Sigmoid colon (tissue), 7 donors: ENCODE measurements around the gene SLC16A1. TPM values are rescaled to one million over a fixed set of nuclear protein-coding genes. Genes with fewer than 3 reads are reported as not detected.

ENCODE experiments used
- DNase-seq: peaks from one replicate; pipeline ENCODE4 v3.0.0-alpha.2; 2019
- H3K27ac ChIP-seq, 4 donors: fragments of 200-600 bp; sonication (generic); one replicate each; pipeline ENCODE4 v1.5.1; 2016 to 2019; ENCODE audit warnings: mild to moderate bottlenecking in 1 of 4
- H3K27me3 ChIP-seq, 3 donors: fragments of 200-600 bp; sonication (generic); one replicate each; pipeline ENCODE4 v1.5.1; 2019; ENCODE audit warnings: mild to moderate bottlenecking in 1 of 3
- H3K36me3 ChIP-seq, 4 donors: fragments of 200-600 bp; sonication (generic); one replicate each; pipeline ENCODE4 v1.5.1; 2016 to 2019
- H3K4me1 ChIP-seq, 4 donors: fragments of 200-600 bp; sonication (generic); one replicate each; pipeline ENCODE4 v1.5.1; 2017 to 2019
- H3K4me3 ChIP-seq, 4 donors: fragments of 200-600 bp; sonication (generic); one replicate each; pipeline ENCODE4 v1.5.1; 2017 to 2019; ENCODE audit warnings: mild to moderate bottlenecking in 2 of 4, moderate library complexity in 1 of 4
- H3K9me3 ChIP-seq, 4 donors: fragments of 200-600 bp in 3 of 4; sonication (generic) in 3 of 4; one replicate each; pipeline versions ENCODE4 v1.5.1 to v1.6.1; 2013 to 2019
- CTCF ChIP-seq, 4 experiments: fragments of 450-650 bp in 3 of 4; fragments of 200-600 bp in 1 of 4; IDR thresholded peaks; one replicate each; pipeline ENCODE4 v1.5.1; 2016 to 2019; ENCODE audit warnings: antibody characterized with exemption in 4 of 4, mild to moderate bottlenecking in 3 of 4, moderate library complexity in 2 of 4
- EP300 ChIP-seq, 4 donors: sonication (generic); formaldehyde crosslinking; IDR thresholded peaks; one replicate each; pipeline ENCODE4 v1.6.1; 2017; ENCODE audit warnings: antibody characterized with exemption in 4 of 4
- POLR2A ChIP-seq, 2 donors: fragments of 450-650 bp; IDR thresholded peaks; one replicate each; pipeline ENCODE4 v1.6.1; 2016; ENCODE audit warnings: antibody characterized with exemption in 2 of 2, mild to moderate bottlenecking in 2 of 2, moderate library complexity in 2 of 2
- POLR2AphosphoS5 ChIP-seq, 4 donors: sonication (generic); formaldehyde crosslinking; IDR thresholded peaks; one replicate each; pipeline ENCODE4 v1.6.1; 2017; ENCODE audit warnings: antibody characterized with exemption in 4 of 4
- WGBS, 2 donors: extraction: QIAGEN DNeasy Blood & Tissue Kit; methylation state at CpG; one replicate each; pipeline ENCODE4 v1.1.7; 2013; 5-methylcytosine and 5-hydroxymethylcytosine counted together
- intact Hi-C: fragments of 100-400 bp; cut with DNase I; formaldehyde crosslinking; loops from one replicate; pipeline ENCODE4 v1.15.1; 2023
- polyA plus RNA-seq, 3 donors: library from polyadenylated mRNA; stranded (reverse); fragments of 200-250 nt; gene quantifications; one replicate each; pipeline ENCODE4 v1.2.3, GENCODE V29; 2013
- total RNA-seq, 4 donors: library from RNA; depleted of rRNA; stranded (reverse); fragments of >200 nt; gene quantifications; one replicate each; pipeline ENCODE4 v1.1.0, GENCODE V29; 2016
- donor health status: healthy with polysubstance abuse.
- donor health status: Bipolar disorder and iron deficiency.
- donor health status: healthy.

SLC16A1 gene
- total and polyA plus RNA-seq, 7 donors = 10.8 to 80.5 (median 48.7) TPM

DNA sequence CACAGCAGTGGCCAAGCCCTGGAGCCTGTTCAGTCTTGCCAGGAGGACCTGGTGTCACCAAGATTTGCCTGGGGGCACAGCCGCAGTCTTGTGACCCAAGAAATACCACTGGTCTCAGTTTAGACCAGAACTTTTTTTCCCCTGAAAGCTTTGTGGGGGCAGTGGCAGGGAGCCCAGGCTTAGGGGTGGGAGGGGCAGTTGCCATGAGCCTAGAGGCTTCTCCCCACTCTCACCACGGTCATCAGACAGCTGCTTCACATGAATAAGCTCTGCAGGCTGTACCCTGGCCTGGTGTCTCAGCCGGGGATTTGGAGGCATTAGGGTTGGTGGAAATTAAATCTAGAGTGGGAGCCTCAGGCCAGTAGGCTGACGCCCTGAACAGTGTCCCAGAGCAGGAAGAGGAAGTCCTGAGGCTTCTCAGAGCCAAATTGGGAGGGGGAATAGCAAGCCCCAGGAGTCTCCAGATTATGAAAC is 73.7 kb downstream of the SLC16A1 start:
- 59 to 68% methylated on average over 4 of the region's 4 CpGs for WGBS, 2 donors
- Histone ChIP-seq H3K27me3 (no peaks in the 10 kb centered on the region), H3K27ac (no peak overlapping the region), H3K4me3 (no peak overlapping the region), H3K9me3 (no peaks in the 10 kb centered on the region), H3K4me1 (no peaks in the 10 kb centered on the region), H3K36me3 (no peaks in the 10 kb centered on the region)
- TF ChIP-seq POLR2A (IDR thresholded peaks at IDR 0.05) (no peak), EP300 (IDR thresholded peaks at IDR 0.05) (no peak), CTCF (IDR thresholded peaks at IDR 0.05) (no peak), POLR2AphosphoS5 (IDR thresholded peaks at IDR 0.05) (no peak)
- intact Hi-C loops = loop anchor here (5.0 kb wide), 1 partner anchor 165 kb away; the partner anchor contains the start of gene PPM1J
- DNase-seq = no peak

GRCh38 chr1:112881742-112882127 is 74.3 kb downstream of the SLC16A1 start:
- Histone ChIP-seq H3K4me1 (no peaks in the 10 kb centered on the region), H3K27ac (no peak overlapping the region), H3K36me3 (no peaks in the 10 kb centered on the region), H3K9me3 (no peaks in the 10 kb centered on the region), H3K4me3 (no peak overlapping the region), H3K27me3 (no peaks in the 10 kb centered on the region)
- intact Hi-C loops = loop anchor here (1.0 to 5.0 kb wide), 3 partner anchors 73 to 164 kb away; partner anchors contain the start of gene PPM1J
- DNase-seq = no peak
- 20 to 69% methylated on average over 8 of the region's 8 CpGs for WGBS, 2 donors
- TF ChIP-seq POLR2A (IDR thresholded peaks at IDR 0.05) (no peak), POLR2AphosphoS5 (IDR thresholded peaks at IDR 0.05) (no peak), CTCF (IDR thresholded peaks at IDR 0.05) (no peak), EP300 (IDR thresholded peaks at IDR 0.05) (no peak)

DNA sequence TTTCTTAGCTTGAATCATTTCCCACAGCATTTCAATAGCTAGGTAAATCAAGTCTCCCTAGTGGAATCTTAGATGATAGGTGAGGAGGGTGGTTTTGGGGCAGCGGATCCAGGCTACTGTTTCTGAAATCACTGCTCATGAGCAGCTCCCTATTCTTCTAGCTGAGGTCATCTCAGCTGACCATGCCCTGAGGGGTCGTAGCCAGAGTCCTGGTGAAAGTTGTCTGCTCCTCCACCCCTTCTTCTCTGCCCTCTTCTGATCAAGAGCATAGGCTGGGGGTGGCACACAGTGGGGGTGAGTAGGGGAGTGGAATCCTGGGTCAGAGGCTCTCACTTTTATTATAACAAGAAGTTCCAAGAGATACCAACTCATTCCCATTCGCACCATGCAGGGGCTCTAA is 76.2 kb downstream of the SLC16A1 start:
- no peaks in the 10 kb centered on the region for H3K9me3 ChIP-seq
- H3K4me1 ChIP-seq = no peaks in the 10 kb centered on the region
- DNase-seq = no peak
- H3K27me3 ChIP-seq = no peaks in the 10 kb centered on the region
- H3K27ac ChIP-seq = no peak overlapping the region
- H3K4me3 ChIP-seq = no peak overlapping the region
- intact Hi-C loops = loop anchor here (2.0 to 5.0 kb wide), 2 partner anchors 75 to 163 kb away; partner anchors contain the start of gene PPM1J
- H3K36me3 ChIP-seq = no peaks in the 10 kb centered on the region
- TF ChIP-seq CTCF (IDR thresholded peaks at IDR 0.05) (no peak), POLR2AphosphoS5 (IDR thresholded peaks at IDR 0.05) (no peak), POLR2A (IDR thresholded peaks at IDR 0.05) (no peak)
- WGBS, 2 donors = 90 to 94% methylated on average over 3 of the region's 3 CpGs

DNA sequence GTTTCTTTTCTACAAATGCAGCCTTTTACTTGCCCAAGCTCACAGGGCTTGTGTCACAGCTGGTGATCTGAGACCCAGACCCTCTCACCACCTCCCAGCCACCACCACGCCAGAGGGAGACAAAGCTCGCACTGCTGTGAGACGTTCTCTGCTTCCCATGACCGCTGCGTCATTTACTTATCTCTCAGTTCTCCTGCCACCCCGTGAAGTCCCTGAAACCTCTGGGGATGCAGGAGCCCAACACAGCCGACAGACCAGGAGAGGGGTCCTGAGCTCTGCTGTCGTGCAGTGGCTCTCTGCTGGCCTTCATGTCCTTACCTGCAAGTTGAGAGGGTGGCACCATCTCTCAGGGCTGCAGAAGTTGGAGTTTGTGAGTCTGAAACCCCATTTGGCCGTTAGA is 77.7 kb downstream of the SLC16A1 start:
- TF ChIP-seq POLR2AphosphoS5 (IDR thresholded peaks at IDR 0.05) (no peak), EP300 (IDR thresholded peaks at IDR 0.05) (no peak), POLR2A (IDR thresholded peaks at IDR 0.05) (no peak), CTCF (IDR thresholded peaks at IDR 0.05) (no peak)
- Histone ChIP-seq H3K36me3 (no peaks in the 10 kb centered on the region), H3K9me3 (no peaks in the 10 kb centered on the region), H3K27ac (no peak overlapping the region), H3K4me1 (no peaks in the 10 kb centered on the region), H3K4me3 (no peak overlapping the region), H3K27me3 (no peaks in the 10 kb centered on the region)
- intact Hi-C loops = no loop called here
- 85 to 88% methylated on average over 9 of the region's 9 CpGs for WGBS, 2 donors
- no peak for DNase-seq

- Histone ChIP-seq H3K4me1 (no peaks in the 10 kb centered on the region), H3K9me3 (no peaks in the 10 kb centered on the region), H3K27me3 (no peaks in the 10 kb centered on the region), H3K36me3 (no peaks in the 10 kb centered on the region), H3K27ac (no peak overlapping the region), H3K4me3 (no peak overlapping the region)
- intact Hi-C loops = no loop called here
- no peak for TF ChIP-seq CTCF (IDR thresholded peaks at IDR 0.05)
- 9 to 45% methylated on average over 2 of the region's 2 CpGs for WGBS, 2 donors
- DNase-seq = no peak
Observed at GRCh38 chr1:112877750-112878149, 78.2 kb downstream of the SLC16A1 start.
